HG03025 (cell line): Measurements from ENCODE around the gene WDR76.

ENCODE experiments used
- ATAC-seq: cut with Tn5 transposase; IDR thresholded peaks from one replicate; pipeline ENCODE4 v1.9.1; 2021; ENCODE audit warnings: mild to moderate bottlenecking, moderate library complexity; ENCODE audit not compliant: unreplicated experiment, low FRiP score

WDR76 gene

GRCh38 chr15:43873651-43874050 is 46.8 kb downstream of the WDR76 start:
- ATAC-seq, result no peak

GRCh38 chr15:43876872-43877271 is 50.1 kb downstream of the WDR76 start:
- no peak for ATAC-seq

- ATAC-seq, result no peak
These were observed 50.6 kb downstream of the WDR76 start for GRCh38 chr15:43877371-43877770.

- ATAC-seq, result no peak
These were observed 51.6 kb downstream of the WDR76 start for GRCh38 chr15:43878446-43878845.

- no peak for ATAC-seq
These were observed 52.9 kb downstream of the WDR76 start for GRCh38 chr15:43879386-43880355.

- ATAC-seq, result no peak
These were observed 53.8 kb downstream of the WDR76 start for GRCh38 chr15:43880406-43881194.

GRCh38 chr15:43881245-43881644 is 54.4 kb downstream of the WDR76 start:
- no peak for ATAC-seq

- no peak for ATAC-seq
These were observed 55.1 kb downstream of the WDR76 start for GRCh38 chr15:43881944-43882343.

GRCh38 chr15:43883571-43883970 is 56.8 kb downstream of the WDR76 start:
- ATAC-seq, result no peak

- ATAC-seq, result no peak
These were observed 59.8 kb downstream of the WDR76 start for GRCh38 chr15:43886558-43886957.

GRCh38 chr15:43887901-43888300 is 61.1 kb downstream of the WDR76 start:
- no peak for ATAC-seq

- ATAC-seq, result no peak
These were observed 62.2 kb downstream of the WDR76 start for GRCh38 chr15:43889042-43889441.

GRCh38 chr15:43893956-43894355 is 67.2 kb downstream of the WDR76 start:
- ATAC-seq, result no peak

- no peak for ATAC-seq
These were observed 68.8 kb downstream of the WDR76 start for GRCh38 chr15:43895586-43895985.

- ATAC-seq, result no peak
These were observed 69.7 kb downstream of the WDR76 start for GRCh38 chr15:43896543-43896942.

- ATAC-seq, result no peak
These were observed 72.1 kb downstream of the WDR76 start for GRCh38 chr15:43898891-43899290.

- ATAC-seq, result no peak
These were observed 73.1 kb downstream of the WDR76 start for GRCh38 chr15:43899928-43900327.

- no peak for ATAC-seq
These were observed 74.2 kb downstream of the WDR76 start for GRCh38 chr15:43900996-43901395.

- ATAC-seq, result no peak
These were observed 74.7 kb downstream of the WDR76 start for GRCh38 chr15:43901495-43901894.

GRCh38 chr15:43903864-43904290 is 77.1 kb downstream of the WDR76 start:
- ATAC-seq, result no peak

- ATAC-seq, result no peak
These were observed 79.0 kb downstream of the WDR76 start for GRCh38 chr15:43905755-43906154.
